HG03521 (cell line): Measurements from ENCODE around the gene E2F6.

Source experiments
- ATAC-seq: cut with Tn5 transposase; IDR thresholded peaks from one replicate; pipeline ENCODE4 v1.9.1; 2021; ENCODE audit warnings: mild to moderate bottlenecking, moderate library complexity; ENCODE audit not compliant: unreplicated experiment

E2F6 gene

GRCh38 chr2:11465110-11465484 lies 864 bp downstream of the E2F6 start:
- no peak for ATAC-seq

GRCh38 chr2:11459816-11460215 lies 6.1 kb downstream of the E2F6 start:
- ATAC-seq = no peak

- ATAC-seq = no peak
Measured at GRCh38 chr2:11458753-11459152, 7.2 kb downstream of the E2F6 start.

GRCh38 chr2:11457935-11458334 lies 8.0 kb downstream of the E2F6 start:
- no peak for ATAC-seq

- no peak for ATAC-seq
Measured at GRCh38 chr2:11456251-11456650, 9.7 kb downstream of the E2F6 start.

- no peak for ATAC-seq
Measured at GRCh38 chr2:11454824-11455223, 11.1 kb downstream of the E2F6 start.

GRCh38 chr2:11450791-11451190 lies 15.2 kb downstream of the E2F6 start:
- ATAC-seq = no peak

- ATAC-seq = no peak
Measured at GRCh38 chr2:11446733-11447248, 19.2 kb downstream of the E2F6 start.

- no peak for ATAC-seq
Measured at GRCh38 chr2:11444737-11445136, 21.2 kb downstream of the E2F6 start.

- ATAC-seq = no peak
Measured at GRCh38 chr2:11438555-11439080, 27.3 kb downstream of the E2F6 start.

GRCh38 chr2:11437602-11438001 lies 28.4 kb downstream of the E2F6 start:
- no peak for ATAC-seq

- ATAC-seq = no peak
Measured at GRCh38 chr2:11435036-11435435, 30.9 kb downstream of the E2F6 start.

- no peak for ATAC-seq
Measured at GRCh38 chr2:11434443-11434842, 31.5 kb downstream of the E2F6 start.

- ATAC-seq = no peak
Measured at GRCh38 chr2:11433822-11434221, 32.1 kb downstream of the E2F6 start.

- no peak for ATAC-seq
Measured at GRCh38 chr2:11430729-11431128, 35.2 kb downstream of the E2F6 start.

- no peak for ATAC-seq
Measured at GRCh38 chr2:11427224-11427623, 38.7 kb downstream of the E2F6 start.

GRCh38 chr2:11422901-11423435 lies 43.0 kb downstream of the E2F6 start:
- no peak for ATAC-seq

GRCh38 chr2:11422491-11422865 lies 43.5 kb downstream of the E2F6 start:
- no peak for ATAC-seq

- no peak for ATAC-seq
Measured at GRCh38 chr2:11421863-11422490, 44.0 kb downstream of the E2F6 start.

- ATAC-seq = no peak
Measured at GRCh38 chr2:11420671-11421070, 45.3 kb downstream of the E2F6 start.

- ATAC-seq = no peak
Measured at GRCh38 chr2:11420190-11420589, 45.8 kb downstream of the E2F6 start.

- ATAC-seq = no peak
Measured at GRCh38 chr2:11419781-11420180, 46.2 kb downstream of the E2F6 start.
